H9 (cell line): Measurements from ENCODE around the gene NUP133. TPM values are rescaled to one million over a fixed set of nuclear protein-coding genes. Genes with fewer than 3 reads are reported as not detected.

Experiments used
- DNase-seq: peaks from one replicate; pipeline ENCODE4 v3.0.0-alpha.2; 2017
- H2AFZ ChIP-seq: one replicate; pipeline ENCODE4 v1.6.1; 2013; ENCODE audit warnings: mild to moderate bottlenecking, low read length, control low read depth, moderate library complexity
- H2AK5ac ChIP-seq: 2 replicates; pipeline ENCODE4 v1.6.1; 2013; ENCODE audit warnings: low read length, control low read depth, mixed read lengths; ENCODE audit not compliant: insufficient read length
- H2BK120ac ChIP-seq: one replicate; pipeline ENCODE4 v1.6.1; 2013; ENCODE audit warnings: low read depth, mild to moderate bottlenecking, low read length, control low read depth, inconsistent platforms; ENCODE audit not compliant: poor library complexity, severe bottlenecking
- H2BK12ac ChIP-seq: 2 replicates; pipeline ENCODE4 v1.6.1; 2013; ENCODE audit warnings: low read length, control low read depth, mixed read lengths, low read depth; ENCODE audit not compliant: insufficient read length
- H2BK15ac ChIP-seq: 2 replicates; pipeline ENCODE4 v1.6.1; 2013; ENCODE audit warnings: low read depth, low read length, control low read depth
- H2BK20ac ChIP-seq: one replicate; pipeline ENCODE4 v1.6.1; 2013; ENCODE audit warnings: low read depth, mild to moderate bottlenecking, low read length, control low read depth, inconsistent platforms; ENCODE audit not compliant: poor library complexity, severe bottlenecking
- H2BK5ac ChIP-seq: 2 replicates; pipeline ENCODE4 v1.6.1; 2013; ENCODE audit warnings: low read length, control low read depth, mixed read lengths; ENCODE audit not compliant: insufficient read length
- H3K14ac ChIP-seq: 2 replicates; pipeline ENCODE4 v1.6.1; 2013; ENCODE audit warnings: low read length, control low read depth; ENCODE audit not compliant: insufficient read depth
- H3K18ac ChIP-seq: 2 replicates; pipeline ENCODE4 v1.6.1; 2013; ENCODE audit warnings: low read depth, mild to moderate bottlenecking, mixed read lengths, low read length, control low read depth; ENCODE audit not compliant: insufficient read length
- H3K23ac ChIP-seq: 2 replicates; pipeline ENCODE4 v1.6.1; 2013; ENCODE audit warnings: low read length, control low read depth, mixed read lengths, low read depth; ENCODE audit not compliant: insufficient read length
- H3K23me2 ChIP-seq: 2 replicates; pipeline ENCODE4 v1.6.1; 2013; ENCODE audit warnings: low read depth, mild to moderate bottlenecking, mixed read lengths, low read length, control low read depth; ENCODE audit not compliant: insufficient read length, poor library complexity, severe bottlenecking
- H3K27ac ChIP-seq: 2 replicates; pipeline ENCODE4 v1.5.1; 2013; ENCODE audit warnings: low read length, control low read depth, mixed read lengths, low read depth; ENCODE audit not compliant: insufficient read length
- H3K27me3 ChIP-seq: 2 replicates; pipeline ENCODE4 v1.6.1; 2013; ENCODE audit warnings: low read length, control low read depth, inconsistent platforms; ENCODE audit not compliant: insufficient read depth
- H3K4ac ChIP-seq: 2 replicates; pipeline ENCODE4 v1.6.1; 2013; ENCODE audit warnings: low read depth, mild to moderate bottlenecking, control low read depth, inconsistent platforms, low read length, moderate library complexity
- H3K4me1 ChIP-seq: 2 replicates; pipeline ENCODE4 v1.6.1; 2013; ENCODE audit warnings: low read length, control low read depth, inconsistent platforms; ENCODE audit not compliant: insufficient read depth
- H3K4me2 ChIP-seq: 2 replicates; pipeline ENCODE4 v1.6.1; 2013; ENCODE audit warnings: low read length, control low read depth, mixed read lengths; ENCODE audit not compliant: insufficient read length, insufficient read depth
- H3K56ac ChIP-seq: 2 replicates; pipeline ENCODE4 v1.6.1; 2013; ENCODE audit warnings: low read depth, mild to moderate bottlenecking, mixed read lengths, low read length, control low read depth; ENCODE audit not compliant: insufficient read length
- H3K79me1 ChIP-seq: 2 replicates; pipeline ENCODE4 v1.6.1; 2013; ENCODE audit warnings: low read depth, mild to moderate bottlenecking, moderate library complexity, low read length, control low read depth, inconsistent platforms; ENCODE audit not compliant: insufficient read depth, poor library complexity, severe bottlenecking
- H3K79me2 ChIP-seq: 2 replicates; pipeline ENCODE4 v1.6.1; 2013; ENCODE audit warnings: low read length, control low read depth, inconsistent platforms; ENCODE audit not compliant: insufficient read depth
- H3K9ac ChIP-seq: 2 replicates; pipeline ENCODE4 v1.6.1; 2013; ENCODE audit warnings: low read length, control low read depth, mixed read lengths; ENCODE audit not compliant: insufficient read length; ENCODE audit errors: extremely low read depth
- H3K9me3 ChIP-seq: one replicate; pipeline ENCODE4 v1.6.1; 2013; ENCODE audit warnings: low read depth, low read length, inconsistent platforms; ENCODE audit not compliant: control insufficient read depth
- H3T11ph ChIP-seq: one replicate; pipeline ENCODE4 v1.6.1; 2013; ENCODE audit warnings: mild to moderate bottlenecking, low read length, control low read depth, inconsistent platforms
- H4K20me1 ChIP-seq: one replicate; pipeline ENCODE4 v1.6.1; 2013; ENCODE audit not compliant: control insufficient read depth, insufficient read length, insufficient read depth
- H4K5ac ChIP-seq: 2 replicates; pipeline ENCODE4 v1.6.1; 2013; ENCODE audit warnings: low read depth, mild to moderate bottlenecking, mixed read lengths, low read length, control low read depth; ENCODE audit not compliant: insufficient read length
- H4K8ac ChIP-seq: replicated peaks from 2 replicates; pipeline ENCODE4 v1.6.1; 2013; ENCODE audit warnings: low read length, control low read depth, mixed read lengths, low read depth; ENCODE audit not compliant: insufficient read length
- H4K91ac ChIP-seq: 2 replicates; pipeline ENCODE4 v1.6.1; 2013; ENCODE audit warnings: low read depth, mild to moderate bottlenecking, moderate library complexity, mixed read lengths, low read length, control low read depth; ENCODE audit not compliant: insufficient read length
- H3K27ac Mint-ChIP-seq, 3 experiments: 2 replicates in 2 of 3; 3 replicates in 1 of 3; pipeline ENCODE4 v1.8.0; 2020 to 2021; ENCODE audit warnings: mixed read lengths in 3 of 3, mild to moderate bottlenecking in 1 of 3, moderate library complexity in 1 of 3
- H3K27me3 Mint-ChIP-seq: 2 replicates; pipeline ENCODE4 v1.8.0; 2021; ENCODE audit warnings: low read depth, mild to moderate bottlenecking, moderate library complexity, mixed read lengths
- H3K36me3 Mint-ChIP-seq, 3 experiments: 2 replicates in 2 of 3; 3 replicates in 1 of 3; pipeline ENCODE4 v1.8.0; 2020 to 2021; ENCODE audit warnings: low read depth in 3 of 3, mixed read lengths in 3 of 3; ENCODE audit not compliant: insufficient read depth in 1 of 3
- H3K4me1 Mint-ChIP-seq, 2 experiments: 2 replicates each; pipeline ENCODE4 v1.8.0; 2020; ENCODE audit warnings: mixed read lengths in 2 of 2
- H3K4me3 Mint-ChIP-seq, 2 experiments: 2 replicates in 1 of 2; 3 replicates in 1 of 2; pipeline ENCODE4 v1.8.0; 2020 to 2021; ENCODE audit warnings: mild to moderate bottlenecking in 2 of 2, mixed read lengths in 2 of 2, moderate library complexity in 1 of 2
- H3K9me3 Mint-ChIP-seq, 2 experiments: 2 replicates in 1 of 2; 3 replicates in 1 of 2; pipeline ENCODE4 v1.8.0; 2020; ENCODE audit warnings: mild to moderate bottlenecking in 2 of 2, mixed read lengths in 2 of 2, moderate library complexity in 1 of 2
- WGBS: extraction: QIAGEN DNeasy Blood & Tissue Kit; methylation state at CpG from one replicate; pipeline ENCODE4 v1.1.7; 2013; ENCODE audit warnings: missing lambda C conversion rate, low lambda C conversion rate, mixed read lengths; ENCODE audit not compliant: insufficient read length; ENCODE audit errors: extremely low coverage; 5-methylcytosine and 5-hydroxymethylcytosine counted together
- total RNA-seq: library from RNA; stranded (reverse); gene quantifications from 2 replicates; pipeline ENCODE4 v1.2.1, GENCODE V29; 2021
- TF ChIP-seq, protein P1 (sequence below): fragments of 200-600 bp; sonication (generic); conservative IDR thresholded peaks from 3 replicates; pipeline ENCODE4 v1.8.0; 2021; ENCODE audit warnings: antibody characterized with exemption, mild to moderate bottlenecking

Gene NUP133
- total RNA-seq, 1 experiment from 2014 or later: 71.3 TPM

DNA sequence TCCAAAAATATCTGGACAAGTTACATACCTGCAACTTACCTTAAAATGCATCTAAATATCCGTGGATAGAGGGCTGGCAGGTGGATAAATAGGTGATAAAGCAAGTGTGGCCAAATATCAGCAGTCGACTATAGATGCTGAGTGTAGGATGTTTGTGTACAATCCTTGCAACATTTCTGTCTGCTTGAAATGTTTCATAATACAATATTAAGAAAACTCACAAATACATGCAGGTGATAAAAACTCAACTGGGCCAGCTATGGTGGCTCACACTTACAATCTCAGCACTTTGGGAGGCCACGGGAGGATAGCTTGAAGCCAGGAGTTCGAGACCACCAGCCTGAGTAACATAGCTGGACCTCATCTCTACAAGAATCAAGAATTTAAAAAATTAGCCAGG is 115.2 kb downstream of the NUP133 start:
- H3K4me1 Mint-ChIP-seq: peaks cover 11 to 12% of the 10 kb centered on the region in 2 experiments
- DNase-seq: no peak
- peaks cover 26% of the 10 kb centered on the region for H3K27me3 Mint-ChIP-seq
- no CpG with 5 or more reads among the region's 4 CpGs for whole genome bisulfite sequencing
- no peaks in the 10 kb centered on the region for H3K27me3 ChIP-seq
- no peak overlapping the region for H3K18ac ChIP-seq
- H4K20me1 ChIP-seq: no peaks in the 10 kb centered on the region
- no peak overlapping the region for H4K5ac ChIP-seq
- H2BK120ac ChIP-seq: no peak overlapping the region
- no peak overlapping the region for H2BK15ac ChIP-seq
- no peak overlapping the region for H4K91ac ChIP-seq
- no peak overlapping the region for H3K27ac Mint-ChIP-seq
- no peak overlapping the region for H3K4ac ChIP-seq
- H2AFZ ChIP-seq: no peak overlapping the region
- no peak overlapping the region; a peak in 1 of 5 replicates for H3K4me3 Mint-ChIP-seq
- H2BK20ac ChIP-seq: no peak overlapping the region
- H4K8ac ChIP-seq: no peak overlapping the region
- no peaks in the 10 kb centered on the region for H3K9me3 ChIP-seq
- no peak overlapping the region for H3K4me2 ChIP-seq
- no peaks in the 10 kb centered on the region for H3K79me2 ChIP-seq
- H3K56ac ChIP-seq: no peak overlapping the region
- H2AK5ac ChIP-seq: no peak overlapping the region
- H3K27ac ChIP-seq: no peak overlapping the region
- H3K4me1 ChIP-seq: peaks cover 6% of the 10 kb centered on the region; the same call in 1 of the 2 replicates
- no peak overlapping the region for H3K14ac ChIP-seq
- TF ChIP-seq, protein P1, sequence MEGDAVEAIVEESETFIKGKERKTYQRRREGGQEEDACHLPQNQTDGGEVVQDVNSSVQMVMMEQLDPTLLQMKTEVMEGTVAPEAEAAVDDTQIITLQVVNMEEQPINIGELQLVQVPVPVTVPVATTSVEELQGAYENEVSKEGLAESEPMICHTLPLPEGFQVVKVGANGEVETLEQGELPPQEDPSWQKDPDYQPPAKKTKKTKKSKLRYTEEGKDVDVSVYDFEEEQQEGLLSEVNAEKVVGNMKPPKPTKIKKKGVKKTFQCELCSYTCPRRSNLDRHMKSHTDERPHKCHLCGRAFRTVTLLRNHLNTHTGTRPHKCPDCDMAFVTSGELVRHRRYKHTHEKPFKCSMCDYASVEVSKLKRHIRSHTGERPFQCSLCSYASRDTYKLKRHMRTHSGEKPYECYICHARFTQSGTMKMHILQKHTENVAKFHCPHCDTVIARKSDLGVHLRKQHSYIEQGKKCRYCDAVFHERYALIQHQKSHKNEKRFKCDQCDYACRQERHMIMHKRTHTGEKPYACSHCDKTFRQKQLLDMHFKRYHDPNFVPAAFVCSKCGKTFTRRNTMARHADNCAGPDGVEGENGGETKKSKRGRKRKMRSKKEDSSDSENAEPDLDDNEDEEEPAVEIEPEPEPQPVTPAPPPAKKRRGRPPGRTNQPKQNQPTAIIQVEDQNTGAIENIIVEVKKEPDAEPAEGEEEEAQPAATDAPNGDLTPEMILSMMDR: no peak
- no peak overlapping the region for H2BK5ac ChIP-seq
- no peak overlapping the region for H3K9ac ChIP-seq
- no peaks in the 10 kb centered on the region for H3K79me1 ChIP-seq
- no peak overlapping the region for H3T11ph ChIP-seq
- H3K9me3 Mint-ChIP-seq: peaks cover 3% of the 10 kb centered on the region in 2 experiments; a peak in 4 of 5 replicates
- no peaks in the 10 kb centered on the region; a peak in 1 of 7 replicates for H3K36me3 Mint-ChIP-seq
- no peaks in the 10 kb centered on the region for H3K23me2 ChIP-seq
- no peak overlapping the region for H3K23ac ChIP-seq
- no peak overlapping the region for H2BK12ac ChIP-seq

Other genes starting within 250 kb of the NUP133 start
- 64.2 and 66.7 TPM in 2 replicates for gene RAB4A, start 237.2 kb downstream of the NUP133 start, total RNA-seq
- 8.5 TPM in 2 replicates for gene CCSAP, start 165.3 kb downstream of the NUP133 start, total RNA-seq
- gene ACTA1, start 74.2 kb downstream of the NUP133 start, total RNA-seq: 48.5 and 51.3 TPM in 2 replicates
- 13.8 and 14.5 TPM in 2 replicates for gene ABCB10, start 50.4 kb upstream of the NUP133 start, total RNA-seq
- 30.3 and 33.6 TPM in 2 replicates for gene TAF5L, start 117.8 kb upstream of the NUP133 start, total RNA-seq
- 51.9 and 53.2 TPM in 2 replicates for gene URB2, start 117.9 kb upstream of the NUP133 start, total RNA-seq